ENCODE data around the gene SFT2D3. TPM values are rescaled to one million over a fixed set of nuclear protein-coding genes. Genes with fewer than 3 reads are reported as not detected.
A peak's percentile ranks its signal among the peaks of the same experiment; 100 is the strongest.

Gene SFT2D3
- total RNA-seq, 1 donor from 2014 or later, result 15.3 TPM

- no peaks in the 10 kb centered on the region for H3K9me3 Mint-ChIP-seq (ENCODE audit: low read depth)
- peaks cover 19% of the 10 kb centered on the region for H3K36me3 Mint-ChIP-seq (ENCODE audit: insufficient read depth)
- H3K4me3 Mint-ChIP-seq (ENCODE audit: low read depth), result no peak overlapping the region
- H3K27ac Mint-ChIP-seq, result no peak overlapping the region
- H3K4me1 Mint-ChIP-seq (ENCODE audit: low read depth), result no peaks in the 10 kb centered on the region
- no peak for TF ChIP-seq CTCF (IDR thresholded peaks at IDR 0.05; ENCODE audit: unreplicated experiment)
- no peak for DNase-seq (ENCODE audit: low spot score, unreplicated experiment)
- no peaks in the 10 kb centered on the region for H3K27me3 Mint-ChIP-seq
These were observed 20.7 kb downstream of the SFT2D3 start for GRCh38 chr2:127721978-127722355.

GRCh38 chr2:127722807-127723206, 21.5 kb downstream of the SFT2D3 start:
- DNase-seq (ENCODE audit: low spot score, unreplicated experiment), result no peak
- H3K9me3 Mint-ChIP-seq (ENCODE audit: low read depth), result no peaks in the 10 kb centered on the region
- H3K36me3 Mint-ChIP-seq (ENCODE audit: insufficient read depth), result peaks cover 19% of the 10 kb centered on the region
- no peaks in the 10 kb centered on the region for H3K4me1 Mint-ChIP-seq (ENCODE audit: low read depth)
- no peak overlapping the region for H3K4me3 Mint-ChIP-seq (ENCODE audit: low read depth)
- no peak for TF ChIP-seq CTCF (IDR thresholded peaks at IDR 0.05; ENCODE audit: unreplicated experiment)
- H3K27me3 Mint-ChIP-seq, result no peaks in the 10 kb centered on the region
- no peak overlapping the region for H3K27ac Mint-ChIP-seq

- H3K36me3 Mint-ChIP-seq (ENCODE audit: insufficient read depth), result peaks cover 13% of the 10 kb centered on the region
These were observed 25.0 kb downstream of the SFT2D3 start for GRCh38 chr2:127726158-127726880.

GRCh38 chr2:127733113-127733815, 32.0 kb downstream of the SFT2D3 start:
- peaks cover 32% of the 10 kb centered on the region for H3K4me1 Mint-ChIP-seq (ENCODE audit: low read depth)
- H3K27ac Mint-ChIP-seq, result peak overlapping the region; percentile 6
- H3K9me3 Mint-ChIP-seq (ENCODE audit: low read depth), result no peaks in the 10 kb centered on the region
- no peak for TF ChIP-seq CTCF (IDR thresholded peaks at IDR 0.05; ENCODE audit: unreplicated experiment)
- peaks cover 1% of the 10 kb centered on the region for H3K36me3 Mint-ChIP-seq (ENCODE audit: insufficient read depth)
- no peaks in the 10 kb centered on the region for H3K27me3 Mint-ChIP-seq
- H3K4me3 Mint-ChIP-seq (ENCODE audit: low read depth), result no peak overlapping the region
- DNase-seq (ENCODE audit: low spot score, unreplicated experiment), result no peak

More at GRCh38 chr2:127726158-127726880, 25.0 kb downstream of the SFT2D3 start:
- no peaks in the 10 kb centered on the region for H3K27me3 Mint-ChIP-seq
- H3K27ac Mint-ChIP-seq, result no peak overlapping the region
- no peaks in the 10 kb centered on the region for H3K9me3 Mint-ChIP-seq (ENCODE audit: low read depth)
- DNase-seq (ENCODE audit: low spot score, unreplicated experiment), result no peak
- H3K4me1 Mint-ChIP-seq (ENCODE audit: low read depth), result no peaks in the 10 kb centered on the region
- no peak overlapping the region for H3K4me3 Mint-ChIP-seq (ENCODE audit: low read depth)
- TF ChIP-seq CTCF (IDR thresholded peaks at IDR 0.05; ENCODE audit: unreplicated experiment), result no peak

GRCh38 chr2:127733816-127734537, 32.7 kb downstream of the SFT2D3 start:
- Mint-ChIP-seq H3K27me3 (no peaks in the 10 kb centered on the region), H3K4me3 (ENCODE audit: low read depth) (no peak overlapping the region), H3K9me3 (ENCODE audit: low read depth) (no peaks in the 10 kb centered on the region), H3K36me3 (ENCODE audit: insufficient read depth) (peaks cover 3% of the 10 kb centered on the region), H3K4me1 (ENCODE audit: low read depth) (peaks cover 32% of the 10 kb centered on the region), H3K27ac (no peak overlapping the region)
- DNase-seq (ENCODE audit: low spot score, unreplicated experiment), result no peak
- TF ChIP-seq CTCF (IDR thresholded peaks at IDR 0.05; ENCODE audit: unreplicated experiment), result no peak
